Hypothalamus (tissue), 51 donors: ENCODE results near the gene NR1I3.
"Not testable (repeated sequence)": the region's sequence is repeated elsewhere in the genome, so short reads cannot be mapped to it uniquely, and the experiment has no call there.

ENCODE experiments used
- DNase-seq, 51 donors: peaks; one replicate each; lab custom pipeline; 2025; lab: John Stamatoyannopoulos, UW

NR1I3 gene

GRCh38 chr1:161251579-161251978, 13.6 kb upstream of the NR1I3 start:
- no peak for DNase-seq

GRCh38 chr1:161250829-161251228, 12.8 kb upstream of the NR1I3 start:
- no peak for DNase-seq

GRCh38 chr1:161250100-161250499, 12.1 kb upstream of the NR1I3 start:
- DNase-seq, result not testable (repeated sequence)

GRCh38 chr1:161244888-161245287, 6.9 kb upstream of the NR1I3 start:
- DNase-seq, result no peak

GRCh38 chr1:161242313-161242712, 4.3 kb upstream of the NR1I3 start:
- DNase-seq, result no peak

DNA sequence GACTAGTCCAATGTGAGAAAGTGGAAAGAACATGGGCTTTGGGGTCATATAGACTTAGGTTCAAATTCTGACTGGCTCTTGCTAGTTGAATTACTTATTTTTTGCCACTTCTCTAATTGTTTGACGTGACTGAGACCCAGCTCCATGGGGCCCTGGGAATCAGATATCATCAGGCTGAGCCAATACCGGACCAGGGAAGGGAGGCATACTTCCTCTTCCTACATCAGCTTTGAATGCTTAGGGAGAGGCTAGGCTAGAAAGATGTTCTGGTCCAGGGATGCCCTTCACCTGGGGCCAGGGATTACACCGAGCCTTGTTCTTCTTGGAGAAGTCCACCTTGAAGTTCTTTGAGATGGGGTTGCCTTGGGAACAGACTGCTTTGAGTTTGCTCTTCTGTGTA, 3.7 kb upstream of the NR1I3 start:
- no peak for DNase-seq

- DNase-seq, result no peak
These were observed 1.8 kb downstream of the NR1I3 start for GRCh38 chr1:161235957-161236775.

- no peak for DNase-seq
These were observed 4.9 kb downstream of the NR1I3 start for GRCh38 chr1:161233102-161233501.

DNA sequence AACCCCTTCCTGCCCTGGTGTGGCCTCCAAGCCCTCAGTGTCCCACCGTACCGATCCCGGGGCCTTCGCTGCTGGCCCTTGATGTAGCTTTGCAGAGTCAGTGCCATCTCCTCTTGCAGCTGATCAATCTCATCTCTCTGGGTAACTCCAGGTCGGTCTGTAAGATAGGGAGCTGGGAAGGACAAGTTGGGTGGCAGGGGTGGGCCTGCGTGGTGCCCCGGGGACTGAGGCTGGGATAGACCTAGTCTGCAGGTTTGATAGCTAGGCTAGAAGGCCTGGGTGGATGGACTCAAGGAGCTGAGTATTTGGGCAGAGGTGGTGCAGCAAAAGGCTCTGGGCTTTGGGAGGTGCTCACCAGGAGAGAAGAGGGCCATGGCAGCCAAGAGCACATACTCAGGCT, 7.2 kb downstream of the NR1I3 start:
- DNase-seq, result no peak

- DNase-seq, result no peak
These were observed 8.1 kb downstream of the NR1I3 start for GRCh38 chr1:161229896-161230295.

DNA sequence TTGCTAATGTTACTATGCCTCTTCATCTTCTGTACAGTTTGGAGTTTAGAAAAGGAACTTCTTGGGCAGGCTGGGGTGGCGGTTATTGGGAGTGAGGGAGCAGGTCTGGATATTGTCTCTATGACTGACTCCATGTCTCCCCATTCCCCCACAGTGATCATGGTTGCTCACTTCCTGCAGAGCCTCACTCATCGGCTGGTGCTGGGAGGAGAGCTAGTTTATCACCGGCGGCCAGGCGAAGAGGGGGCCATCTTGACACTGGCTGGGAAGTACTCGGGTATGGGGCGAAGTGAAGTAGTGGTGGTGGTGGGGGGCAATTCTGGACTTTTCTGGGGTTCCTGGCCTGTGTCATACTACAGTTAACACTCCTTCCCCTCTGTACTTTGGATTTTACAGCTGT, 10.0 kb downstream of the NR1I3 start:
- no peak for DNase-seq

- peak; percentile 7 to 88 (median 63) for DNase-seq
These were observed 10.7 kb downstream of the NR1I3 start for GRCh38 chr1:161227196-161227871.

- DNase-seq, result peak in 2 of 51 donors; percentile 29 to 41
These were observed 11.2 kb downstream of the NR1I3 start for GRCh38 chr1:161226759-161227158.

GRCh38 chr1:161226320-161226711, 11.7 kb downstream of the NR1I3 start:
- peak in 2 of 51 donors; percentile 5 to 8 for DNase-seq

- DNase-seq, result peak; percentile 31 to 94 (median 81)
These were observed 12.3 kb downstream of the NR1I3 start, which contains the start of gene TOMM40L for GRCh38 chr1:161225534-161226319. TSS of gene TOMM40L (plus strand) at chr1:161226060. CDS start at chr1:161226490, 430 bp downstream.

- no peak for DNase-seq
These were observed 12.8 kb downstream of the NR1I3 start for GRCh38 chr1:161225178-161225533.

DNA sequence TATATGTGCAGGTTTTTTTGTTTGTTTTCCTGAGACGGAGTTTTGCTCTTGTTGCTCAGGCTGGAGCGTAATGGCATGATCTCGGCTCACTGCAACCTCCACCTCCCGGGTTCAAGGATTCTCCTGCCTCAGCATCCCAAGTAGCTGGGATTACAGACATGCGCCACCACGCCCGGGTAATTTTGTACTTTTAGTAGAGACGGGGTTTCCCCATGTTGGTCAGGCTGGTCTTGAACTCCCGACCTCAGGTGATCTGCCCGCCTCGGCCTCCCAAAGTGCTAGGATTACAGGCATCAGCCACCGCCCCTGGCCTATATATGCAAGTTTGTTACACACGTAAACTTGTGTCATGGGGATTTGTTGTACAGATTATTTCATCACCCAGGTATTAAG, 13.3 kb downstream of the NR1I3 start:
- not testable (repeated sequence) for DNase-seq

GRCh38 chr1:161223805-161224694, 14.0 kb downstream of the NR1I3 start:
- DNase-seq, result no peak

DNA sequence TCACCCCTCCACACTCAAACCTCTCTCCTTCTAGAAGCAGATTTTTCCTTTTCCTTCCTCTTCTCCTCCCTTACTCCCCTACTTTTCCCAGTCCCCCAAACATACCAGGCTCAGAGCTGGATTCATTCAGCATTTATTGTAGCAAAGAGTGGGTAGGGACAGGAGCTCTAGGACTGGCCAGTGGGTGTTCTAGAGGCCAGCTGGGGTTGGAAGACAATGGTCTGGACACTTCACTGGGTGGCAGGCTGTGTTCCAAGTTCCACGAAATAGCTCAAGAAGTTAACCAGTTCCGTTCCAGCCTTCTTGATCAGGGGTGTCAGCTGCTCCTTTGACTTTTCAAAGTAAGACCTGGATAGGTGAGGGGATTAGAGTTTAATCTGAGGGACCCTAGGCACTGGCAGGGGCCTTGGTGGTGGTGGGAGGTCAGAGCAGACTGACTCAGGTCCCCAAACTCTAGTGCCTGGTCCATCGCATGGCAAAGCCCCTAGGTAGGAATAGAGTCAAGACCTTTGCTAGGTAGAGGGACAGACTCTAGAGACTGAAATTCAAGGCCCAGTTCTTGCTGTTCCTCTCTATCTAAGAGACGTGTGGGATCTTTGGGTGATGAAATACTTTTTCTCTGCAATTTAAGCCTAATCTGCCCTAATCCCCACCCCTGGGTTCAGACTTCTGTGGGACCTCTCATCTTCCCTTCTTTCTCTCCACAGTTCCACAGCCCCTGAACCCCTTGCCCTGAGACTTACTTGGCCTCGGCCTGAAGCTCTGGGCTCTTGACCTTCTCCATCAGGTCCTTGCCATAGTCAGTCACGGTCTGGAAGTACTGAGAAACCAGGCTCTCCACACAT, 15.6 kb downstream of the NR1I3 start:
- no peak for DNase-seq
